Measurements from ENCODE around the gene SFT2D1.

Gene SFT2D1

DNA sequence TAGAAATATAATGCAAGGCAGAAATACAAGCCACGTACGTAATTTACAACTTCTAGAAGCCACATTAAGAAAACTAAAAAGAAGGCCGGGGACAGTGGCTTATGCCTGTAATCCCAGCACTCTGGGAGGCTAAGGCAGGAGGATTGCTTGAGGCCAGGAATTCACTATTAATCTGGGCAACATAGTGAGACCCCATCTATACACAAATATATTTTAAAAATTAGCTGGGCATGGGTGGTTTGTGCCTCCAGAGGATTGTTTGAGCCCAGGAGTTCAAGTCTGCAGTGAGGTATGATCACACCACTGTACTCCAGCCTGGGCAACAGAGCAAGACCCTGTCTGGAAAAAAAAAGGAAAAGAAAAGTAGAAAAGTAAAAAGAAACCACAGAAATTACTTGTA, 28.1 kb upstream of the SFT2D1 start:
- no peak overlapping the region for H3K9ac ChIP-seq
- H3K4me2 ChIP-seq (ENCODE audit: low read length) = no peak overlapping the region
- H3K36me3 ChIP-seq (ENCODE audit: control insufficient read depth, insufficient read depth, low read length) = no peaks in the 10 kb centered on the region
- peaks cover 8% of the 10 kb centered on the region for H3K79me2 ChIP-seq
- H3K4me3 ChIP-seq (ENCODE audit: low read depth, low read length) = no peak overlapping the region
- no peaks in the 10 kb centered on the region for H3K27me3 ChIP-seq (ENCODE audit: control insufficient read depth, insufficient read depth, low read length)
- TF ChIP-seq CTCF (IDR thresholded peaks at IDR 0.05) = no peak
- H3K27ac ChIP-seq = no peak overlapping the region
- no peak overlapping the region for H2AFZ ChIP-seq
- no peaks in the 10 kb centered on the region for H3K4me1 ChIP-seq
- H3K9me3 ChIP-seq (ENCODE audit: control insufficient read depth, low read length) = no peaks in the 10 kb centered on the region

DNA sequence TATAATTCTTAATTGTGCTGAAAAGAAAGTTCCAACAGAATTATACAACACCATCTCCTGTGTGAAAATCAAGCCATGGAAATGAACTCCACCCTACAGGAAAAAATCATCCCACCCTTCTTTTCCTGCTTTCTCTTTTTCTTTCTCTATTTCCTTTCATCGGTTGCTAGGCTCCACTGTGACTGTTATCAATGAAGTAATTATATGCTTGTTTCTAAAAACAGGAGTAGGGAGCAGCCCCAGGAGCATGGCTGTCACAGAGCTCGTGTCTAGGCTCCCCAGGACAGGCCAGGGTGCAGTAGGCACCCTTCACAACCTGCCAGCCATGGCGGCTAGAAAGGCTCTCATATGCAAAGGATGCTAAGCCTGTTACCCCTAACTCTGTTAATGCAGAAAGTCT, 27.4 kb upstream of the SFT2D1 start:
- H3K27me3 ChIP-seq (ENCODE audit: control insufficient read depth, insufficient read depth, low read length) = no peaks in the 10 kb centered on the region
- H3K79me2 ChIP-seq = peaks cover 8% of the 10 kb centered on the region
- no peaks in the 10 kb centered on the region for H3K4me1 ChIP-seq
- no peak overlapping the region for H2AFZ ChIP-seq
- no peak overlapping the region for H3K27ac ChIP-seq
- no peak overlapping the region for H3K4me3 ChIP-seq (ENCODE audit: low read depth, low read length)
- no peak overlapping the region for H3K4me2 ChIP-seq (ENCODE audit: low read length)
- H3K9me3 ChIP-seq (ENCODE audit: control insufficient read depth, low read length) = no peaks in the 10 kb centered on the region
- H3K9ac ChIP-seq = no peak overlapping the region
- H3K36me3 ChIP-seq (ENCODE audit: control insufficient read depth, insufficient read depth, low read length) = no peaks in the 10 kb centered on the region
- TF ChIP-seq CTCF (IDR thresholded peaks at IDR 0.05) = no peak

- H3K4me1 ChIP-seq = no peaks in the 10 kb centered on the region
- no peak overlapping the region for H3K9ac ChIP-seq
- no peaks in the 10 kb centered on the region for H3K9me3 ChIP-seq (ENCODE audit: control insufficient read depth, low read length)
- no peak overlapping the region for H3K4me2 ChIP-seq (ENCODE audit: low read length)
- no peak overlapping the region for H2AFZ ChIP-seq
- H3K36me3 ChIP-seq (ENCODE audit: control insufficient read depth, insufficient read depth, low read length) = no peaks in the 10 kb centered on the region
- H3K27me3 ChIP-seq (ENCODE audit: control insufficient read depth, insufficient read depth, low read length) = no peaks in the 10 kb centered on the region
- no peak overlapping the region for H3K4me3 ChIP-seq (ENCODE audit: low read depth, low read length)
- H3K79me2 ChIP-seq = no peaks in the 10 kb centered on the region
- no peak for TF ChIP-seq CTCF (IDR thresholded peaks at IDR 0.05)
- H3K27ac ChIP-seq = no peak overlapping the region
These were observed 24.6 kb upstream of the SFT2D1 start for GRCh38 chr6:166366921-166367320.

GRCh38 chr6:166365806-166366205, 23.5 kb upstream of the SFT2D1 start:
- no peak for TF ChIP-seq CTCF (IDR thresholded peaks at IDR 0.05)
- no peak overlapping the region for H3K27ac ChIP-seq
- H3K27me3 ChIP-seq (ENCODE audit: control insufficient read depth, insufficient read depth, low read length) = no peaks in the 10 kb centered on the region

GRCh38 chr6:166365221-166365620, 22.9 kb upstream of the SFT2D1 start:
- no peaks in the 10 kb centered on the region for H3K9me3 ChIP-seq (ENCODE audit: control insufficient read depth, low read length)
- H3K36me3 ChIP-seq (ENCODE audit: control insufficient read depth, insufficient read depth, low read length) = no peaks in the 10 kb centered on the region
- no peak overlapping the region for H3K4me3 ChIP-seq (ENCODE audit: low read depth, low read length)
- H3K4me1 ChIP-seq = no peaks in the 10 kb centered on the region
- no peak overlapping the region for H3K27ac ChIP-seq
- H3K79me2 ChIP-seq = no peaks in the 10 kb centered on the region
- no peak overlapping the region for H2AFZ ChIP-seq
- no peaks in the 10 kb centered on the region for H3K27me3 ChIP-seq (ENCODE audit: control insufficient read depth, insufficient read depth, low read length)
- H3K9ac ChIP-seq = no peak overlapping the region
- H3K4me2 ChIP-seq (ENCODE audit: low read length) = no peak overlapping the region
- TF ChIP-seq CTCF (IDR thresholded peaks at IDR 0.05) = no peak

More at GRCh38 chr6:166365806-166366205, 23.5 kb upstream of the SFT2D1 start:
- H3K9ac ChIP-seq = no peak overlapping the region
- no peak overlapping the region for H3K4me2 ChIP-seq (ENCODE audit: low read length)
- H3K79me2 ChIP-seq = no peaks in the 10 kb centered on the region
- no peaks in the 10 kb centered on the region for H3K4me1 ChIP-seq
- no peak overlapping the region for H2AFZ ChIP-seq
- H3K4me3 ChIP-seq (ENCODE audit: low read depth, low read length) = no peak overlapping the region
- H3K36me3 ChIP-seq (ENCODE audit: control insufficient read depth, insufficient read depth, low read length) = no peaks in the 10 kb centered on the region
- no peaks in the 10 kb centered on the region for H3K9me3 ChIP-seq (ENCODE audit: control insufficient read depth, low read length)

Data from parathyroid adenoma (tissue), 2 donors.